ENCODE results near the gene IFT80. TPM values are rescaled to one million over a fixed set of nuclear protein-coding genes. Genes with fewer than 3 reads are reported as not detected.

The IFT80 gene
- total and polyA plus RNA-seq, 2 experiments from 2014 or later = 13.5 to 43.3 TPM

GRCh38 chr3:160224256-160224655, 174.8 kb downstream of the IFT80 start:
- TF ChIP-seq EZH2phosphoT487 (IDR thresholded peaks at IDR 0.05; ENCODE audit: low read depth, severe bottlenecking, unreplicated experiment) (no peak), EZH2 (IDR thresholded peaks at IDR 0.05; ENCODE audit: borderline replicate concordance) (no peak), CTCF (IDR thresholded peaks at IDR 0.05; ENCODE audit: poor library complexity) (no peak)
- no peaks in the 10 kb centered on the region for H3K9me2 ChIP-seq (replicated peaks; ENCODE audit: insufficient read depth)
- H3K4me3 ChIP-seq = no peak overlapping the region
- no peaks in the 10 kb centered on the region for H3K36me3 ChIP-seq (replicated peaks; ENCODE audit: insufficient read depth, low read depth)
- no peaks in the 10 kb centered on the region for H3K79me2 ChIP-seq
- no peaks in the 10 kb centered on the region for H3K9me3 ChIP-seq (ENCODE audit: low read depth)
- DNase-seq (ENCODE audit: low spot score) = no peak
- H3K27me3 ChIP-seq = peaks cover 71% of the 10 kb centered on the region
- H3K27ac ChIP-seq = no peak overlapping the region
- H3K4me1 ChIP-seq (ENCODE audit: insufficient read depth) = peaks cover 9% of the 10 kb centered on the region
- H3K4me2 ChIP-seq = peak overlapping the region; percentile 98
- 11% methylated on average over 12 of the region's 12 CpGs for WGBS (ENCODE audit: low lambda C conversion rate, missing lambda C conversion rate)
- no peaks in the 10 kb centered on the region for H4K20me1 ChIP-seq (ENCODE audit: insufficient read depth, poor library complexity, severe bottlenecking)
- no peak overlapping the region for H2AFZ ChIP-seq

- Histone ChIP-seq H3K9me2 (replicated peaks; ENCODE audit: insufficient read depth) (no peaks in the 10 kb centered on the region), H3K9me3 (ENCODE audit: low read depth) (no peaks in the 10 kb centered on the region), H4K20me1 (ENCODE audit: insufficient read depth, poor library complexity, severe bottlenecking) (no peaks in the 10 kb centered on the region), H3K4me3 (no peak overlapping the region), H3K27ac (no peak overlapping the region), H3K4me1 (ENCODE audit: insufficient read depth) (peaks cover under 1% of the 10 kb centered on the region), H3K79me2 (no peaks in the 10 kb centered on the region), H3K27me3 (peaks cover 47% of the 10 kb centered on the region), H3K4me2 (no peak overlapping the region), H2AFZ (no peak overlapping the region), H3K36me3 (replicated peaks; ENCODE audit: insufficient read depth, low read depth) (no peaks in the 10 kb centered on the region)
- 55% methylated on average over 2 of the region's 2 CpGs for WGBS (ENCODE audit: low lambda C conversion rate, missing lambda C conversion rate)
- TF ChIP-seq EZH2 (IDR thresholded peaks at IDR 0.05; ENCODE audit: borderline replicate concordance) (no peak), EZH2phosphoT487 (IDR thresholded peaks at IDR 0.05; ENCODE audit: low read depth, severe bottlenecking, unreplicated experiment) (no peak), CTCF (IDR thresholded peaks at IDR 0.05; ENCODE audit: poor library complexity) (no peak)
- DNase-seq (ENCODE audit: low spot score) = no peak
Measured at GRCh38 chr3:160221019-160221418, 178.0 kb downstream of the IFT80 start.

GRCh38 chr3:160220038-160220437, 179.0 kb downstream of the IFT80 start:
- Histone ChIP-seq H3K4me2 (no peak overlapping the region), H4K20me1 (ENCODE audit: insufficient read depth, poor library complexity, severe bottlenecking) (no peaks in the 10 kb centered on the region), H3K4me1 (ENCODE audit: insufficient read depth) (no peaks in the 10 kb centered on the region), H2AFZ (no peak overlapping the region), H3K36me3 (replicated peaks; ENCODE audit: insufficient read depth, low read depth) (no peaks in the 10 kb centered on the region), H3K9me2 (replicated peaks; ENCODE audit: insufficient read depth) (no peaks in the 10 kb centered on the region), H3K27ac (no peak overlapping the region), H3K4me3 (no peak overlapping the region), H3K79me2 (no peaks in the 10 kb centered on the region), H3K27me3 (peaks cover 43% of the 10 kb centered on the region), H3K9me3 (ENCODE audit: low read depth) (no peaks in the 10 kb centered on the region)
- DNase-seq (ENCODE audit: low spot score) = no peak
- TF ChIP-seq CTCF (IDR thresholded peaks at IDR 0.05; ENCODE audit: poor library complexity) = no peak
- WGBS (ENCODE audit: low lambda C conversion rate, missing lambda C conversion rate) = 98% methylated on average over 2 of the region's 2 CpGs

GRCh38 chr3:160218136-160218535, 180.9 kb downstream of the IFT80 start:
- Histone ChIP-seq H3K9me3 (ENCODE audit: low read depth) (no peaks in the 10 kb centered on the region), H3K4me3 (no peak overlapping the region), H3K27me3 (peaks cover 26% of the 10 kb centered on the region), H2AFZ (no peak overlapping the region), H3K9me2 (replicated peaks; ENCODE audit: insufficient read depth) (no peaks in the 10 kb centered on the region), H4K20me1 (ENCODE audit: insufficient read depth, poor library complexity, severe bottlenecking) (no peaks in the 10 kb centered on the region), H3K36me3 (replicated peaks; ENCODE audit: insufficient read depth, low read depth) (no peaks in the 10 kb centered on the region), H3K27ac (no peak overlapping the region), H3K79me2 (no peaks in the 10 kb centered on the region), H3K4me1 (ENCODE audit: insufficient read depth) (no peaks in the 10 kb centered on the region), H3K4me2 (no peak overlapping the region)
- no peak for DNase-seq (ENCODE audit: low spot score)
- TF ChIP-seq EZH2phosphoT487 (IDR thresholded peaks at IDR 0.05; ENCODE audit: low read depth, severe bottlenecking, unreplicated experiment) (no peak), EZH2 (IDR thresholded peaks at IDR 0.05; ENCODE audit: borderline replicate concordance) (no peak), CTCF (IDR thresholded peaks at IDR 0.05; ENCODE audit: poor library complexity) (no peak)
- WGBS (ENCODE audit: low lambda C conversion rate, missing lambda C conversion rate) = 47% methylated on average over 3 of the region's 3 CpGs
